H1 (cell line): Measurements from ENCODE around the gene APOBEC3G. TPM values are rescaled to one million over a fixed set of nuclear protein-coding genes. Genes with fewer than 3 reads are reported as not detected.

ENCODE experiments used
- CTCF ChIA-PET: fragments of 300-600 bp; sonication (Branson Sonifier 250); formaldehyde crosslinking; loops from one replicate; lab custom pipeline; 2021; ENCODE audit not compliant: partially characterized antibody; lab: Charles Lee
- POLR2A ChIA-PET: fragments of 300-600 bp; sonication (Branson Sonifier 250); formaldehyde crosslinking; loops from one replicate; lab custom pipeline; 2021; ENCODE audit warnings: inconsistent platforms; ENCODE audit not compliant: partially characterized antibody; lab: Charles Lee
- DNase-seq, 2 experiments: peaks; one replicate each; pipeline versions ENCODE4 v3.0.0 to v3.0.0-alpha.2; 2010 to 2022; ENCODE audit warnings: low spot score in 2 of 2, low read depth in 1 of 2, mixed read lengths in 1 of 2
- FAIRE-seq: peaks from 2 replicates; lab custom pipeline; 2011; peaks lifted over from hg19 to GRCh38; lab: Jason Lieb, UNC
- H2AFZ ChIP-seq: 2 replicates; pipeline ENCODE4 v1.8.1; 2012; ENCODE audit warnings: low read length, inconsistent platforms
- H2AK5ac ChIP-seq: 2 replicates; pipeline ENCODE4 v1.6.1; 2013; ENCODE audit warnings: low read depth, low read length
- H2BK120ac ChIP-seq: replicated peaks from 2 replicates; pipeline ENCODE3; 2013; ENCODE audit warnings: low read depth, low read length, inconsistent platforms
- H2BK12ac ChIP-seq: 2 replicates; pipeline ENCODE4 v1.6.1; 2013; ENCODE audit warnings: low read depth, low read length
- H2BK15ac ChIP-seq: 2 replicates; pipeline ENCODE4 v1.6.1; 2013; ENCODE audit warnings: low read length
- H2BK20ac ChIP-seq: 2 replicates; pipeline ENCODE4 v1.6.1; 2013; ENCODE audit warnings: low read length
- H2BK5ac ChIP-seq: 2 replicates; pipeline ENCODE4 v1.6.1; 2013; ENCODE audit warnings: low read depth, low read length
- H3K14ac ChIP-seq: 2 replicates; pipeline ENCODE4 v1.6.1; 2013; ENCODE audit warnings: inconsistent platforms; ENCODE audit not compliant: insufficient read length
- H3K18ac ChIP-seq: 2 replicates; pipeline ENCODE4 v1.6.1; 2013; ENCODE audit warnings: low read length; ENCODE audit errors: extremely low read depth
- H3K23ac ChIP-seq: 2 replicates; pipeline ENCODE4 v1.6.1; 2013; ENCODE audit warnings: inconsistent platforms; ENCODE audit not compliant: insufficient read length
- H3K23me2 ChIP-seq: 2 replicates; pipeline ENCODE4 v1.6.1; 2013; ENCODE audit warnings: low read depth, low read length
- H3K27ac ChIP-seq: 2 replicates; pipeline ENCODE4 v1.6.1; 2011; ENCODE audit warnings: low read depth, low read length, inconsistent platforms
- H3K27me3 ChIP-seq, 4 experiments: replicated peaks in 1 of 4; 1 replicate in 1 of 4; 2 replicates in 3 of 4; pipeline versions ENCODE4 v1.6.1 to v1.8.1; 2011 to 2013; ENCODE audit warnings: low read length in 3 of 4, mild to moderate bottlenecking in 3 of 4, inconsistent platforms in 2 of 4, mixed read lengths in 2 of 4, moderate library complexity in 1 of 4; ENCODE audit not compliant: control insufficient read depth in 3 of 4, insufficient read depth in 3 of 4; ENCODE audit errors: extremely low read depth in 1 of 4
- H3K36me3 ChIP-seq, 4 experiments: 2 replicates each; pipeline versions ENCODE4 v1.6.1 to v1.8.1; 2011 to 2013; ENCODE audit warnings: mild to moderate bottlenecking in 4 of 4, low read length in 3 of 4, moderate library complexity in 2 of 4, control low read depth in 1 of 4, inconsistent platforms in 1 of 4; ENCODE audit not compliant: insufficient read depth in 4 of 4, control insufficient read depth in 2 of 4
- H3K4ac ChIP-seq: replicated peaks from 2 replicates; pipeline ENCODE3; 2013; ENCODE audit warnings: low read length, low read depth, mixed read lengths, inconsistent platforms; ENCODE audit not compliant: insufficient read length
- H3K4me1 ChIP-seq, 4 experiments: replicated peaks in 1 of 4; 1 replicate in 1 of 4; 2 replicates in 3 of 4; pipeline versions ENCODE4 v1.6.1 to v1.8.1; 2011 to 2013; ENCODE audit warnings: low read length in 3 of 4, inconsistent platforms in 2 of 4, mixed read lengths in 1 of 4; ENCODE audit not compliant: insufficient read depth in 4 of 4, control insufficient read depth in 3 of 4
- H3K4me2 ChIP-seq, 2 experiments: 2 replicates each; pipeline versions ENCODE4 v1.6.1 to v1.8.1; 2011 to 2013; ENCODE audit warnings: low read depth in 2 of 2, low read length in 2 of 2, control low read depth in 1 of 2, inconsistent platforms in 1 of 2, mild to moderate bottlenecking in 1 of 2; ENCODE audit not compliant: insufficient read depth in 1 of 2
- H3K4me3 ChIP-seq, 4 experiments: fragments of 200-600, 300-600 bp in 1 of 4; sonication (generic), shearing (Covaris generic), sonication (Bioruptor Twin) in 1 of 4; 2 replicates each; pipeline versions ENCODE4 v1.5.1 to v1.8.1; 2011 to 2016; ENCODE audit warnings: low read length in 4 of 4, low read depth in 3 of 4, control low read depth in 2 of 4, inconsistent platforms in 2 of 4, mild to moderate bottlenecking in 2 of 4, mixed read lengths in 1 of 4, moderate library complexity in 1 of 4; ENCODE audit not compliant: insufficient read depth in 2 of 4; ENCODE audit errors: extremely low read depth in 1 of 4
- H3K56ac ChIP-seq: replicated peaks from 2 replicates; pipeline ENCODE3; 2013; ENCODE audit warnings: low read depth, mild to moderate bottlenecking, mixed read lengths, low read length, inconsistent platforms; ENCODE audit not compliant: insufficient read length
- H3K79me1 ChIP-seq: 2 replicates; pipeline ENCODE4 v1.6.1; 2013; ENCODE audit warnings: low read depth, low read length, control low read depth
- H3K79me2 ChIP-seq, 2 experiments: 2 replicates each; pipeline versions ENCODE4 v1.6.1 to v1.8.1; 2012 to 2013; ENCODE audit warnings: low read length in 2 of 2, mild to moderate bottlenecking in 2 of 2, inconsistent platforms in 1 of 2; ENCODE audit not compliant: insufficient read depth in 2 of 2, control insufficient read depth in 1 of 2
- H3K9ac ChIP-seq, 4 experiments: replicated peaks in 1 of 4; 1 replicate in 1 of 4; 2 replicates in 3 of 4; pipeline versions ENCODE4 v1.6.1 to v1.8.1; 2011 to 2013; ENCODE audit warnings: low read depth in 3 of 4, low read length in 3 of 4, control low read depth in 2 of 4, mild to moderate bottlenecking in 2 of 4, moderate library complexity in 2 of 4, inconsistent platforms in 1 of 4; ENCODE audit errors: extremely low read depth in 1 of 4
- H3K9me3 ChIP-seq, 2 experiments: 2 replicates each; pipeline versions ENCODE4 v1.6.1 to v1.8.1; 2012 to 2013; ENCODE audit warnings: mild to moderate bottlenecking in 2 of 2, moderate library complexity in 2 of 2, control low read depth in 1 of 2, inconsistent platforms in 1 of 2, low read depth in 1 of 2, low read length in 1 of 2, mixed read lengths in 1 of 2; ENCODE audit not compliant: insufficient read depth in 2 of 2
- H4K20me1 ChIP-seq, 2 experiments: replicated peaks in 1 of 2; 2 replicates each; pipeline versions ENCODE3 to v1.8.1; 2011 to 2013; ENCODE audit warnings: inconsistent platforms in 2 of 2, low read length in 2 of 2, mild to moderate bottlenecking in 1 of 2; ENCODE audit not compliant: insufficient read depth in 2 of 2, control insufficient read depth in 1 of 2
- H4K5ac ChIP-seq: 2 replicates; pipeline ENCODE4 v1.6.1; 2013; ENCODE audit warnings: low read length, low read depth, mixed read lengths, inconsistent platforms; ENCODE audit not compliant: insufficient read length
- H4K8ac ChIP-seq: 2 replicates; pipeline ENCODE4 v1.8.0; 2013; ENCODE audit warnings: mild to moderate bottlenecking, moderate library complexity, low read length, inconsistent platforms; ENCODE audit not compliant: insufficient read depth; ENCODE audit errors: extremely low read depth
- H4K91ac ChIP-seq: replicated peaks from 2 replicates; pipeline ENCODE3; 2013; ENCODE audit warnings: low read length, mixed read lengths, inconsistent platforms; ENCODE audit not compliant: insufficient read length
- BCL11A ChIP-seq, 2 experiments: IDR thresholded peaks; one replicate each; pipeline ENCODE4 v1.6.1; 2011; ENCODE audit warnings: low read depth in 2 of 2, low read length in 2 of 2, mild to moderate bottlenecking in 2 of 2
- CBX8 ChIP-seq: fragments of 300-800, 300-1000 bp; sonication (generic); IDR thresholded peaks from 2 replicates; pipeline ENCODE4 v1.7.1; 2016; ENCODE audit warnings: low read depth, low read length, borderline replicate concordance
- E2F6 ChIP-seq: IDR thresholded peaks from 2 replicates; pipeline ENCODE4 v1.6.1; 2012; ENCODE audit warnings: inconsistent platforms
- POLR2A ChIP-seq, 2 experiments: IDR thresholded peaks; 1 replicate in 1 of 2; 2 replicates in 1 of 2; pipeline ENCODE4 v1.6.1; 2011; ENCODE audit warnings: low read depth in 2 of 2, low read length in 2 of 2, mild to moderate bottlenecking in 2 of 2; ENCODE audit errors: control extremely low read depth in 1 of 2
- SUZ12 ChIP-seq: fragments of 200-600 bp; sonication (generic); IDR thresholded peaks from 2 replicates; pipeline ENCODE4 v1.6.1; 2012; ENCODE audit warnings: mild to moderate bottlenecking, inconsistent platforms, low read length, moderate library complexity, mixed read lengths
- TAF1 ChIP-seq: IDR thresholded peaks from 2 replicates; pipeline ENCODE4 v1.6.1; 2011; ENCODE audit warnings: mild to moderate bottlenecking, low read depth, low read length
- TAF7 ChIP-seq: optimal IDR thresholded peaks from 2 replicates; pipeline ENCODE3; 2011; ENCODE audit warnings: low read depth, mild to moderate bottlenecking, inconsistent platforms, low read length, moderate library complexity, borderline replicate concordance
- TCF12 ChIP-seq: IDR thresholded peaks from 2 replicates; pipeline ENCODE4 v1.6.1; 2011; ENCODE audit warnings: low read depth, mild to moderate bottlenecking, low read length
- TEAD4 ChIP-seq: IDR thresholded peaks from 2 replicates; pipeline ENCODE4 v1.6.1; 2012; ENCODE audit warnings: low read depth, low read length, inconsistent platforms, mixed read lengths
- WGBS, 2 experiments: shearing (Covaris generic) in 1 of 2; methylation state at CpG; one replicate each; pipeline versions ENCODE4 v1.1.6 to v1.1.7; 2013 to 2015; ENCODE audit warnings: low lambda C conversion rate in 2 of 2, mixed read lengths in 2 of 2, inconsistent platforms in 1 of 2, low coverage in 1 of 2, missing lambda C conversion rate in 1 of 2; ENCODE audit not compliant: insufficient replicate concordance in 2 of 2, insufficient coverage in 1 of 2, insufficient read length in 1 of 2; ENCODE audit errors: extremely low coverage in 1 of 2, missing lambda C conversion rate in 1 of 2; 5-methylcytosine and 5-hydroxymethylcytosine counted together
- polyA plus RNA-seq, 7 experiments: library from polyadenylated mRNA; depleted of rRNA in 3 of 7; stranded (reverse) in 5 of 7; unstranded in 2 of 7; fragments of >200 nt in 5 of 7; fragments of 200-250 nt in 2 of 7; gene quantifications; 1 replicate in 5 of 7; 2 replicates in 1 of 7; 4 replicates in 1 of 7; pipeline versions ENCODE4 v1.2.1 to v1.2.3, GENCODE V29; 2011 to 2013; ENCODE audit warnings: missing spikeins in 2 of 7, mixed read lengths in 2 of 7
- total RNA-seq: library from RNA; stranded (reverse); fragmentation: NEBNext Ultra II Directional; extraction: Animal tissue kit (Norgen Biotek cat#: 25700); gene quantifications from 2 replicates; pipeline ENCODE4 v1.2.1, GENCODE V29; 2021
- TF ChIP-seq, protein P1 (sequence below): IDR thresholded peaks from 2 replicates; pipeline ENCODE4 v1.6.1; 2011; ENCODE audit warnings: low read depth, mild to moderate bottlenecking, low read length; ENCODE audit not compliant: insufficient read depth

APOBEC3G gene
- total and polyA plus RNA-seq, 2 of the 8 experiments (the other 6 are each of a cell fraction or from before 2014, with no cell fraction given): 1.7 to 2.0 TPM

DNA sequence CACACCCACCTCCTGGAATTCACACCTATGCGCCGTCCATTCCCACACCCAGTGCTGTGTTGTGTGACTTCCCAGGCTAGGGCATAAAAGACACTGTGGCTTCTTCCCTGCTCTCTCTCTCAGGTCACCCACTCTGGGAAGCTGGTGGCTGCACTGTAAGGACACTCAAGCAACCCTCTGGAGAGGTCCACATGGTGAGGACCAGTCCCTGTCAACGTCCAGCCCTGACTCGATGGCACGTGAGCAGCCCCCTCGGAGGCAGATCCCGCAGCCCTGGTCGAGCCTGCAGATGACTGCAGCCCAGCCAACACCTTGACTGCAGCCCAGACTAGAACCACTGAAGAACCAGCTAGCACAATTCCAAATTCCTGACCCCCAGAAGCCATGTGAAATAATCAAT is 59.2 kb downstream of the APOBEC3G start:
- CTCF ChIA-PET: interaction anchor here (1.1 to 5.1 kb wide), 14 partner anchors 12 to 357 kb away, joined by 3 to 47 read pairs (median 5); partner anchors contain the start of gene APOBEC3B

More for the DNA sequence above, 59.2 kb downstream of the APOBEC3G start:
- Histone ChIP-seq H4K8ac (no peak overlapping the region), H2BK5ac (no peak overlapping the region), H3K79me1 (no peaks in the 10 kb centered on the region), H3K9me3 (no peaks in the 10 kb centered on the region), H2BK120ac (no peak overlapping the region), H3K23me2 (no peaks in the 10 kb centered on the region), H3K18ac (no peak overlapping the region), H3K27me3 (no peaks in the 10 kb centered on the region), H3K56ac (no peak overlapping the region), H3K79me2 (no peaks in the 10 kb centered on the region), H2BK15ac (no peak overlapping the region), H3K4me2 (no peak overlapping the region), H3K14ac (no peak overlapping the region), H3K9ac (no peak overlapping the region), H2AK5ac (no peak overlapping the region), H3K36me3 (no peaks in the 10 kb centered on the region), H4K20me1 (no peaks in the 10 kb centered on the region), H4K91ac (no peak overlapping the region), H2AFZ (no peak overlapping the region), H3K23ac (no peak overlapping the region), H2BK12ac (no peak overlapping the region), H3K4me1 (peaks cover 0 to 8% (median 6%) of the 10 kb centered on the region in 4 experiments; a peak in 3 of 7 replicates), H3K4ac (no peak overlapping the region), H3K4me3 (no peak overlapping the region), H2BK20ac (no peak overlapping the region), H3K27ac (no peak overlapping the region), H4K5ac (no peak overlapping the region)
- TF ChIP-seq TCF12 (no peak), POLR2A (IDR thresholded peaks at IDR 0.05; ENCODE audit: control extremely low read depth in 1 of 2, low read depth in 2 of 2, low read length in 2 of 2) (no peak), E2F6 (no peak), TAF7 (no peak), TEAD4 (no peak), CBX8 (no peak), TAF1 (no peak), BCL11A (IDR thresholded peaks at IDR 0.05; ENCODE audit: low read depth in 2 of 2, low read length in 2 of 2) (no peak), SUZ12 (no peak)
- TF ChIP-seq, protein P1, sequence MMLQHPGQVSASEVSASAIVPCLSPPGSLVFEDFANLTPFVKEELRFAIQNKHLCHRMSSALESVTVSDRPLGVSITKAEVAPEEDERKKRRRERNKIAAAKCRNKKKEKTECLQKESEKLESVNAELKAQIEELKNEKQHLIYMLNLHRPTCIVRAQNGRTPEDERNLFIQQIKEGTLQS: no peak
- 95% methylated on average over 8 of the region's 8 CpGs; no CpG with 5 or more reads in 1 of the 2 experiments for WGBS, 2 experiments
- FAIRE-seq (no peak), DNase-seq (no peak)
- POLR2A ChIA-PET: interaction anchor here (7.4 kb wide), 1 partner anchor 181 kb away, joined by 67 read pairs; the partner anchor contains the start of gene RPL3
